WI38 (cell line): ENCODE results near the gene PALM.
"Not testable (repeated sequence)": the region's sequence is repeated elsewhere in the genome, so short reads cannot be mapped to it uniquely, and the experiment has no call there.

Source experiments
- H3K4me3 ChIP-seq: 2 replicates; pipeline ENCODE4 v1.5.1; 2011; ENCODE audit warnings: low read depth, mild to moderate bottlenecking, control low read depth, low read length
- CTCF ChIP-seq: IDR thresholded peaks from 2 replicates; pipeline ENCODE4 v1.5.1; 2012; ENCODE audit warnings: low read depth, mild to moderate bottlenecking, control low read depth, low read length

PALM gene

GRCh38 chr19:734716-735115, 26.0 kb downstream of the PALM start:
- TF ChIP-seq CTCF, result no peak
- no peak overlapping the region for H3K4me3 ChIP-seq

GRCh38 chr19:736125-736524, 27.4 kb downstream of the PALM start:
- no peak overlapping the region for H3K4me3 ChIP-seq
- no peak for TF ChIP-seq CTCF

- TF ChIP-seq CTCF, result peak; percentile 55
- H3K4me3 ChIP-seq, result no peak overlapping the region
Measured at GRCh38 chr19:737591-738093, 28.9 kb downstream of the PALM start.

- TF ChIP-seq CTCF, result no peak
Measured at GRCh38 chr19:738509-739128, 29.9 kb downstream of the PALM start.

GRCh38 chr19:739998-740715, 31.4 kb downstream of the PALM start:
- H3K4me3 ChIP-seq, result no peak overlapping the region
- no peak for TF ChIP-seq CTCF

More at GRCh38 chr19:738509-739128, 29.9 kb downstream of the PALM start:
- H3K4me3 ChIP-seq, result no peak overlapping the region

- not testable (repeated sequence) for H3K4me3 ChIP-seq
Measured at GRCh38 chr19:740816-741505, 32.2 kb downstream of the PALM start.

GRCh38 chr19:741506-742131, 32.9 kb downstream of the PALM start:
- TF ChIP-seq CTCF, result no peak
- H3K4me3 ChIP-seq, result no peak overlapping the region
